HepG2 (cell line): Measurements from ENCODE around the gene RABEP2. TPM values are rescaled to one million over a fixed set of nuclear protein-coding genes. Genes with fewer than 3 reads are reported as not detected.

Source experiments
- AGO1 ChIP-seq: fragments of 200-400 bp; formaldehyde crosslinking; IDR thresholded peaks from 2 replicates; pipeline ENCODE4 v1.6.1; 2017; ENCODE audit warnings: mild to moderate bottlenecking, low read depth, low read length, moderate library complexity; ENCODE audit not compliant: poor library complexity, severe bottlenecking
- ARNT ChIP-seq: fragments of 450-650 bp; IDR thresholded peaks from 2 replicates; pipeline ENCODE4 v1.6.1; 2017
- EEA1 ChIP-seq: sonication (generic); formaldehyde crosslinking; IDR thresholded peaks from 2 replicates; pipeline ENCODE4 v1.5.1; 2020; ENCODE audit warnings: mild to moderate bottlenecking, missing genetic modification reagents, borderline replicate concordance
- EZH2 ChIP-seq: conservative IDR thresholded peaks from 2 replicates; pipeline ENCODE4 v1.6.1; 2012; ENCODE audit warnings: mild to moderate bottlenecking, low read depth, low read length, moderate library complexity
- FLYWCH1 ChIP-seq: sonication (generic); formaldehyde crosslinking; IDR thresholded peaks from 2 replicates; pipeline ENCODE4 v1.8.1; 2023; ENCODE audit warnings: mild to moderate bottlenecking, missing genetic modification reagents
- FOXK2 ChIP-seq: fragments of 450-650 bp; IDR thresholded peaks from 2 replicates; pipeline ENCODE4 v1.6.1; 2016
- GATA4 ChIP-seq: sonication (generic); IDR thresholded peaks from 2 replicates; pipeline ENCODE4 v1.6.1; 2016; ENCODE audit warnings: antibody characterized with exemption, low read depth, borderline replicate concordance
- GLI4 ChIP-seq: sonication (generic); formaldehyde crosslinking; IDR thresholded peaks from 2 replicates; pipeline ENCODE4 v1.5.1; 2020; ENCODE audit warnings: missing genetic modification reagents, mild to moderate bottlenecking, moderate library complexity, borderline replicate concordance
- HNRNPH1 ChIP-seq: fragments of 200-400 bp; formaldehyde crosslinking; optimal IDR thresholded peaks from 2 replicates; pipeline ENCODE3; 2017; ENCODE audit warnings: mild to moderate bottlenecking, low read depth, low read length
- MATR3 ChIP-seq: sonication (generic); formaldehyde crosslinking; IDR thresholded peaks from 2 replicates; pipeline ENCODE4 v1.4.0; 2020; ENCODE audit warnings: missing genetic modification reagents
- MEIS2 ChIP-seq: sonication (generic); formaldehyde crosslinking; IDR thresholded peaks from 2 replicates; pipeline ENCODE4 v1.9.0; 2021; ENCODE audit warnings: mild to moderate bottlenecking, missing genetic modification reagents
- MIER2 ChIP-seq: IDR thresholded peaks from 2 replicates; pipeline ENCODE4 v1.6.1; 2016; ENCODE audit warnings: missing biosample characterization, missing genetic modification reagents
- NONO ChIP-seq, 2 experiments: fragments of 450-650 bp in 1 of 2; sonication (generic) in 1 of 2; formaldehyde crosslinking in 1 of 2; IDR thresholded peaks in 1 of 2; conservative IDR thresholded peaks in 1 of 2; 2 replicates each; pipeline versions ENCODE4 v1.6.1 to v1.8.0; 2017 to 2022; ENCODE audit warnings: mild to moderate bottlenecking in 1 of 2, missing genetic modification reagents in 1 of 2, moderate library complexity in 1 of 2
- RFXANK ChIP-seq: IDR thresholded peaks from 2 replicates; pipeline ENCODE4 v1.6.1; 2016
- RORA ChIP-seq: sonication (generic); formaldehyde crosslinking; IDR thresholded peaks from 2 replicates; pipeline ENCODE4 v1.5.0; 2020; ENCODE audit warnings: mild to moderate bottlenecking, missing genetic modification reagents, moderate library complexity
- SIN3A ChIP-seq: IDR thresholded peaks from 2 replicates; pipeline ENCODE4 v1.6.1; 2011; ENCODE audit warnings: low read depth, mild to moderate bottlenecking, control low read depth, low read length, borderline replicate concordance
- ZFP91 ChIP-seq: sonication (generic); formaldehyde crosslinking; IDR thresholded peaks from 2 replicates; pipeline ENCODE4 v1.9.0; 2022; ENCODE audit warnings: missing genetic modification reagents, mild to moderate bottlenecking, borderline replicate concordance
- ZNF24 ChIP-seq: fragments of 450-650 bp; IDR thresholded peaks from 2 replicates; pipeline ENCODE4 v1.6.1; 2017; ENCODE audit warnings: antibody characterized with exemption, mild to moderate bottlenecking
- ZNF33B ChIP-seq: sonication (generic); formaldehyde crosslinking; IDR thresholded peaks from 2 replicates; pipeline ENCODE4 v1.5.1; 2020; ENCODE audit warnings: mild to moderate bottlenecking, missing genetic modification reagents
- ZNF501 ChIP-seq: sonication (generic); formaldehyde crosslinking; IDR thresholded peaks from 2 replicates; pipeline ENCODE4 v1.5.1; 2020; ENCODE audit warnings: mild to moderate bottlenecking, moderate library complexity, missing genetic modification reagents
- ZNF546 ChIP-seq: sonication (generic); formaldehyde crosslinking; conservative IDR thresholded peaks from 2 replicates; pipeline ENCODE4 v1.8.1; 2023; ENCODE audit warnings: mild to moderate bottlenecking, missing genetic modification reagents
- ZNF607 ChIP-seq: sonication (generic); formaldehyde crosslinking; IDR thresholded peaks from 2 replicates; pipeline ENCODE4 v1.5.1; 2020; ENCODE audit warnings: missing genetic modification reagents, mild to moderate bottlenecking, borderline replicate concordance
- ZNF720 ChIP-seq: sonication (generic); formaldehyde crosslinking; IDR thresholded peaks from 2 replicates; pipeline ENCODE4 v1.4.0; 2020; ENCODE audit warnings: missing genetic modification reagents
- ZNF740 ChIP-seq: sonication (generic); formaldehyde crosslinking; IDR thresholded peaks from 2 replicates; pipeline ENCODE4 v1.4.0; 2020; ENCODE audit warnings: missing genetic modification reagents
- ZUFSP ChIP-seq: sonication (generic); formaldehyde crosslinking; IDR thresholded peaks from 2 replicates; pipeline ENCODE4 v1.9.0; 2021; ENCODE audit warnings: missing genetic modification reagents, mild to moderate bottlenecking, borderline replicate concordance
- ZZZ3 ChIP-seq: sonication (generic); formaldehyde crosslinking; IDR thresholded peaks from 2 replicates; pipeline ENCODE4 v1.4.0; 2020; ENCODE audit warnings: missing genetic modification reagents, mild to moderate bottlenecking, borderline replicate concordance
- polyA plus RNA-seq, 8 experiments: library from polyadenylated mRNA; depleted of rRNA in 3 of 8; stranded (reverse) in 7 of 8; unstranded in 1 of 8; fragments of >200 nt; fragmentation: Illumina TruSeq in 4 of 8; extraction: Trizol in 4 of 8; gene quantifications; 2 replicates each; pipeline versions ENCODE4 v1.2.1 to v1.2.3, GENCODE V29; 2011 to 2016; ENCODE audit warnings: low read depth in 4 of 8, missing spikeins in 1 of 8, mixed read lengths in 1 of 8; ENCODE audit not compliant: insufficient read depth in 1 of 8
- total RNA-seq, 5 experiments: library from RNA; depleted of rRNA; stranded (reverse); fragments of >200 nt; fragmentation: Illumina TruSeq; extraction: Trizol; gene quantifications; 2 replicates each; pipeline ENCODE4 v1.2.3, GENCODE V29; 2016; ENCODE audit warnings: low read depth in 1 of 5
- TF ChIP-seq, protein P1 (sequence below): sonication (generic); formaldehyde crosslinking; IDR thresholded peaks from 2 replicates; pipeline ENCODE4 v1.8.0; 2022; ENCODE audit warnings: mild to moderate bottlenecking, missing genetic modification reagents

The RABEP2 gene
- total and polyA plus RNA-seq, 2 of the 13 experiments (the other 11 are each of a cell fraction or from before 2014, with no cell fraction given), result 10.8 to 18.4 TPM

GRCh38 chr16:28924762-28925385 is at the start of gene RABEP2 (continued):
- TF ChIP-seq ZFP91 (CRISPR knock-in tag), result peak; percentile 87
- TF ChIP-seq ZNF24, result no peak
- peak; percentile 38; the same call in 1 of the 2 replicates for TF ChIP-seq ZNF740 (CRISPR knock-in tag)
- TF ChIP-seq, protein P1, sequence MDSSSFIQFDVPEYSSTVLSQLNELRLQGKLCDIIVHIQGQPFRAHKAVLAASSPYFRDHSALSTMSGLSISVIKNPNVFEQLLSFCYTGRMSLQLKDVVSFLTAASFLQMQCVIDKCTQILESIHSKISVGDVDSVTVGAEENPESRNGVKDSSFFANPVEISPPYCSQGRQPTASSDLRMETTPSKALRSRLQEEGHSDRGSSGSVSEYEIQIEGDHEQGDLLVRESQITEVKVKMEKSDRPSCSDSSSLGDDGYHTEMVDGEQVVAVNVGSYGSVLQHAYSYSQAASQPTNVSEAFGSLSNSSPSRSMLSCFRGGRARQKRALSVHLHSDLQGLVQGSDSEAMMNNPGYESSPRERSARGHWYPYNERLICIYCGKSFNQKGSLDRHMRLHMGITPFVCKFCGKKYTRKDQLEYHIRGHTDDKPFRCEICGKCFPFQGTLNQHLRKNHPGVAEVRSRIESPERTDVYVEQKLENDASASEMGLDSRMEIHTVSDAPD (CRISPR knock-in tag), result no peak
- TF ChIP-seq FLYWCH1, result no peak
- no peak for TF ChIP-seq ZNF607
- no peak for TF ChIP-seq HNRNPH1
- TF ChIP-seq GATA4, result no peak
- TF ChIP-seq MEIS2 (CRISPR knock-in tag), result peak; percentile 88; the same call in 1 of the 2 replicates
- TF ChIP-seq EEA1 (CRISPR knock-in tag), result no peak
- no peak for TF ChIP-seq GLI4 (CRISPR knock-in tag)
- peak; percentile 75; the same call in 1 of the 2 replicates for TF ChIP-seq ZNF546 (CRISPR knock-in tag)
- TF ChIP-seq ZNF33B, result no peak; the same call in 1 of the 2 replicates
- peak; percentile 28; the same call in 1 of the 2 replicates for TF ChIP-seq ZZZ3 (CRISPR knock-in tag)
- peak; percentile 46; the same call in 1 of the 2 replicates for TF ChIP-seq SIN3A
- TF ChIP-seq ZNF501 (CRISPR knock-in tag), result 0 out of 2 replicates have a peak, but pooled peaks have one; percentile 6
- TF ChIP-seq RFXANK (CRISPR knock-in tag), result no peak
- no peak for TF ChIP-seq ZNF720 (CRISPR knock-in tag)
- TF ChIP-seq NONO (IDR thresholded peaks at IDR 0.05), result no peak
- peak; percentile 56; the same call in 1 of the 2 replicates for TF ChIP-seq NONO (CRISPR knock-in tag; conservative IDR thresholded peaks at IDR 0.05)
- no peak for TF ChIP-seq RORA (CRISPR knock-in tag)
- no peak for TF ChIP-seq MATR3
- TF ChIP-seq ZUFSP (CRISPR knock-in tag), result no peak
- TF ChIP-seq MIER2, result no peak
- no peak for TF ChIP-seq ARNT
- TF ChIP-seq EZH2, result no peak
- TF ChIP-seq AGO1, result peak; percentile 72
- TF ChIP-seq FOXK2, result no peak
